ENCODE results near the gene NMU.
"Not testable (repeated sequence)": the region's sequence is repeated elsewhere in the genome, so short reads cannot be mapped to it uniquely, and the experiment has no call there.

The NMU gene

GRCh38 chr4:55625835-55626234 lies 10.3 kb downstream of the NMU start:
- TF ChIP-seq ZFX (IDR thresholded peaks at IDR 0.05) (no peak), CTCF (conservative IDR thresholded peaks at IDR 0.05) (no peak)
- H3K27ac ChIP-seq: no peak overlapping the region

GRCh38 chr4:55624063-55624462 lies 12.0 kb downstream of the NMU start:
- H3K27ac ChIP-seq: not testable (repeated sequence)

- TF ChIP-seq CTCF (conservative IDR thresholded peaks at IDR 0.05): no peak
- TF ChIP-seq ZFX (IDR thresholded peaks at IDR 0.05): no peak
- no peak overlapping the region for H3K27ac ChIP-seq
Observed at GRCh38 chr4:55618546-55619143, 17.5 kb downstream of the NMU start.

- no peak for TF ChIP-seq ZFX (IDR thresholded peaks at IDR 0.05)
- H3K27ac ChIP-seq: no peak overlapping the region
Observed at GRCh38 chr4:55617587-55618197, 18.4 kb downstream of the NMU start.

GRCh38 chr4:55615008-55615407 lies 21.1 kb downstream of the NMU start:
- H3K27ac ChIP-seq: no peak overlapping the region
- no peak for TF ChIP-seq CTCF (conservative IDR thresholded peaks at IDR 0.05)
- TF ChIP-seq ZFX (IDR thresholded peaks at IDR 0.05): no peak

GRCh38 chr4:55613621-55614020 lies 22.5 kb downstream of the NMU start:
- no peak overlapping the region for H3K27ac ChIP-seq
- TF ChIP-seq ZFX (IDR thresholded peaks at IDR 0.05) (no peak), CTCF (conservative IDR thresholded peaks at IDR 0.05) (no peak)

GRCh38 chr4:55612341-55612740 lies 23.8 kb downstream of the NMU start:
- TF ChIP-seq CTCF (conservative IDR thresholded peaks at IDR 0.05) (no peak), ZFX (IDR thresholded peaks at IDR 0.05) (no peak)
- no peak overlapping the region for H3K27ac ChIP-seq

GRCh38 chr4:55611358-55612059 lies 24.6 kb downstream of the NMU start:
- no peak overlapping the region for H3K27ac ChIP-seq
- TF ChIP-seq CTCF (conservative IDR thresholded peaks at IDR 0.05) (no peak), ZFX (IDR thresholded peaks at IDR 0.05) (no peak)

All from C4-2B (cell line).